HepG2 (cell line): ENCODE measurements around the gene MSI2. TPM values are rescaled to one million over a fixed set of nuclear protein-coding genes. Genes with fewer than 3 reads are reported as not detected.

ENCODE experiments used
- DDIT3 ChIP-seq: sonication (generic); formaldehyde crosslinking; IDR thresholded peaks from 2 replicates; pipeline ENCODE4 v1.4.0; 2020; ENCODE audit warnings: mild to moderate bottlenecking, missing genetic modification reagents
- DR1 ChIP-seq: sonication (generic); formaldehyde crosslinking; IDR thresholded peaks from 2 replicates; pipeline ENCODE4 v1.8.0; 2021; ENCODE audit warnings: mild to moderate bottlenecking, missing genetic modification reagents, inconsistent platforms
- HCFC1 ChIP-seq: fragments of 150-350 bp; IDR thresholded peaks from 2 replicates; pipeline ENCODE4 v1.6.1; 2014; ENCODE audit warnings: low read depth, low read length
- HOXD1 ChIP-seq: sonication (generic); formaldehyde crosslinking; IDR thresholded peaks from 2 replicates; pipeline ENCODE4 v1.5.0; 2020; ENCODE audit warnings: missing genetic modification reagents
- KLF12 ChIP-seq: sonication (generic); formaldehyde crosslinking; IDR thresholded peaks from 2 replicates; pipeline ENCODE4 v1.4.0; 2020; ENCODE audit warnings: missing genetic modification reagents, borderline replicate concordance
- POGZ ChIP-seq: sonication (generic); formaldehyde crosslinking; IDR thresholded peaks from 2 replicates; pipeline ENCODE4 v1.4.0; 2020; ENCODE audit warnings: mild to moderate bottlenecking, missing genetic modification reagents
- PRDM15 ChIP-seq: sonication (generic); formaldehyde crosslinking; IDR thresholded peaks from 2 replicates; pipeline ENCODE4 v1.4.0; 2020; ENCODE audit warnings: missing genetic modification reagents
- SOX6 ChIP-seq, 2 experiments: fragments of 450-650 bp in 1 of 2; sonication (generic) in 1 of 2; formaldehyde crosslinking in 1 of 2; IDR thresholded peaks; 2 replicates each; pipeline versions ENCODE4 v1.4.0 to v1.6.1; 2017 to 2020; ENCODE audit warnings: antibody characterized with exemption in 1 of 2, mild to moderate bottlenecking in 1 of 2, missing genetic modification reagents in 1 of 2
- SRSF1 ChIP-seq: fragments of 200-400 bp; formaldehyde crosslinking; optimal IDR thresholded peaks from 2 replicates; pipeline ENCODE3; 2017; ENCODE audit warnings: mild to moderate bottlenecking, low read depth, low read length, moderate library complexity
- TBX2 ChIP-seq: sonication (generic); formaldehyde crosslinking; IDR thresholded peaks from 2 replicates; pipeline ENCODE4 v1.5.0; 2020; ENCODE audit warnings: missing genetic modification reagents, mild to moderate bottlenecking, borderline replicate concordance
- TEAD2 ChIP-seq: sonication (generic); formaldehyde crosslinking; IDR thresholded peaks from 2 replicates; pipeline ENCODE4 v1.9.0; 2021; ENCODE audit warnings: missing genetic modification reagents
- ZFP36L2 ChIP-seq: sonication (generic); formaldehyde crosslinking; IDR thresholded peaks from 2 replicates; pipeline ENCODE4 v1.4.0; 2020; ENCODE audit warnings: missing genetic modification reagents
- ZKSCAN1 ChIP-seq: fragments of 150-350 bp; IDR thresholded peaks from 2 replicates; pipeline ENCODE4 v1.6.1; 2014; ENCODE audit warnings: low read length
- ZNF263 ChIP-seq: sonication (generic); formaldehyde crosslinking; IDR thresholded peaks from 2 replicates; pipeline ENCODE4 v1.4.0; 2020; ENCODE audit warnings: missing genetic modification reagents
- ZNF276 ChIP-seq: sonication (generic); formaldehyde crosslinking; IDR thresholded peaks from 2 replicates; pipeline ENCODE4 v1.4.0; 2020; ENCODE audit warnings: mild to moderate bottlenecking, low read depth, missing genetic modification reagents
- ZNF296 ChIP-seq: sonication (generic); formaldehyde crosslinking; conservative IDR thresholded peaks from 2 replicates; pipeline ENCODE4 v1.5.0; 2020; ENCODE audit warnings: mild to moderate bottlenecking, missing genetic modification reagents
- ZNF432 ChIP-seq: sonication (generic); formaldehyde crosslinking; IDR thresholded peaks from 2 replicates; pipeline ENCODE4 v1.5.0; 2020; ENCODE audit warnings: missing genetic modification reagents, mild to moderate bottlenecking, borderline replicate concordance
- ZSCAN21 ChIP-seq: sonication (generic); formaldehyde crosslinking; IDR thresholded peaks from 2 replicates; pipeline ENCODE4 v1.8.0; 2022; ENCODE audit warnings: mild to moderate bottlenecking, missing genetic modification reagents, moderate library complexity, borderline replicate concordance
- polyA plus RNA-seq, 8 experiments: library from polyadenylated mRNA; depleted of rRNA in 3 of 8; stranded (reverse) in 7 of 8; unstranded in 1 of 8; fragments of >200 nt; fragmentation: Illumina TruSeq in 4 of 8; extraction: Trizol in 4 of 8; gene quantifications; 2 replicates each; pipeline versions ENCODE4 v1.2.1 to v1.2.3, GENCODE V29; 2011 to 2016; ENCODE audit warnings: low read depth in 4 of 8, missing spikeins in 1 of 8, mixed read lengths in 1 of 8; ENCODE audit not compliant: insufficient read depth in 1 of 8
- total RNA-seq, 5 experiments: library from RNA; depleted of rRNA; stranded (reverse); fragments of >200 nt; fragmentation: Illumina TruSeq; extraction: Trizol; gene quantifications; 2 replicates each; pipeline ENCODE4 v1.2.3, GENCODE V29; 2016; ENCODE audit warnings: low read depth in 1 of 5
- TF ChIP-seq, protein P1 (sequence below): sonication (generic); formaldehyde crosslinking; IDR thresholded peaks from 2 replicates; pipeline ENCODE4 v1.4.0; 2020; ENCODE audit warnings: missing genetic modification reagents, borderline replicate concordance
- TF ChIP-seq, protein P2 (sequence below): IDR thresholded peaks from 2 replicates; pipeline ENCODE4 v1.6.1; 2016; ENCODE audit warnings: mild to moderate bottlenecking, missing biosample characterization, missing genetic modification reagents

The MSI2 gene
- total and polyA plus RNA-seq, 2 of the 13 experiments (the other 11 are each of a cell fraction or from before 2014, with no cell fraction given): 77.5 to 78.4 TPM

DNA sequence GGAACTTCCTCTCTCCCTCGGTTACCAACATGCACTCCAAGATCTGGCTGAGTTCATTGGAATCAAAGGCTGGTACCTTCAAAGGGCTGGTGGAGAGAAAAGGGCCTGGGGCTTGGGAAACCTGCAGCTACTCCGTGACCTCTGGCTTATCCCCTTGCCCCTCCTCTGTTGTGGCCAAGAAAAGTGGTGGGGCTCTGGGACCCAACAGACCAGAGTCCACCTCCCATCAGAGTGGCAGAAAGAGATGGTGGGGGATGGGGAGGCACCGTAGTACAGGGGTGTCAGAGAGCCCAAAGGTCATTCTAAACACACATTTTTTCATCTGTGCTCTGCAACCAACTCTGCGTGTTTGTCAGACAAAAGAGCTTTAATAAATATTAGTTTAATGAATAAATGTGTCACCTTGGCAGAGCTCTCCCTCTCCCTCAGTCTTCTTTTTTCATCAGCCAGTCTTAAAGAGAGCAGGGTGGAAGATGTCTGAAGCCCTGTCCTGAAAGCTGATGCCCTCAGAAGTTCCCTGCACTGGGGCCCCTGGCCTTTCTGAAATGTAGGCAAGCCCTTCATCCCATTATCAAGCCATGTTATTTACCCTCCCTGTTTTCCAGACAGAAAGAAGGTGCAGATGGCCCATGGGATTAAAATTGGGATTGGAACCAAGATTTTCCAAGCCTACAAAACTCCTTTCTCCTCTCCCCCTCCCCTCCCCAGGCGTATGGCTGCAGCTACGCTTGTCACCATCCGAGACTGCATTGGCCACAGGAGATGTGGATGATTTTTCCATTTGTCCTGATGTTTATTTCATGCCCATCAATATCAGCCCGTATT is 261.5 kb downstream of the MSI2 start (continued):
- peak; percentile 75; the same call in 1 of the 2 replicates for TF ChIP-seq PRDM15 (CRISPR knock-in tag)
- TF ChIP-seq KLF12 (CRISPR knock-in tag): 0 out of 2 replicates have a peak, but pooled peaks have one; percentile 53
- no peak for TF ChIP-seq DDIT3 (CRISPR knock-in tag)
- TF ChIP-seq ZNF432 (CRISPR knock-in tag): no peak
- TF ChIP-seq HOXD1 (CRISPR knock-in tag): peak; percentile 71; the same call in 1 of the 2 replicates
- TF ChIP-seq HCFC1: no peak
- TF ChIP-seq, protein P1, sequence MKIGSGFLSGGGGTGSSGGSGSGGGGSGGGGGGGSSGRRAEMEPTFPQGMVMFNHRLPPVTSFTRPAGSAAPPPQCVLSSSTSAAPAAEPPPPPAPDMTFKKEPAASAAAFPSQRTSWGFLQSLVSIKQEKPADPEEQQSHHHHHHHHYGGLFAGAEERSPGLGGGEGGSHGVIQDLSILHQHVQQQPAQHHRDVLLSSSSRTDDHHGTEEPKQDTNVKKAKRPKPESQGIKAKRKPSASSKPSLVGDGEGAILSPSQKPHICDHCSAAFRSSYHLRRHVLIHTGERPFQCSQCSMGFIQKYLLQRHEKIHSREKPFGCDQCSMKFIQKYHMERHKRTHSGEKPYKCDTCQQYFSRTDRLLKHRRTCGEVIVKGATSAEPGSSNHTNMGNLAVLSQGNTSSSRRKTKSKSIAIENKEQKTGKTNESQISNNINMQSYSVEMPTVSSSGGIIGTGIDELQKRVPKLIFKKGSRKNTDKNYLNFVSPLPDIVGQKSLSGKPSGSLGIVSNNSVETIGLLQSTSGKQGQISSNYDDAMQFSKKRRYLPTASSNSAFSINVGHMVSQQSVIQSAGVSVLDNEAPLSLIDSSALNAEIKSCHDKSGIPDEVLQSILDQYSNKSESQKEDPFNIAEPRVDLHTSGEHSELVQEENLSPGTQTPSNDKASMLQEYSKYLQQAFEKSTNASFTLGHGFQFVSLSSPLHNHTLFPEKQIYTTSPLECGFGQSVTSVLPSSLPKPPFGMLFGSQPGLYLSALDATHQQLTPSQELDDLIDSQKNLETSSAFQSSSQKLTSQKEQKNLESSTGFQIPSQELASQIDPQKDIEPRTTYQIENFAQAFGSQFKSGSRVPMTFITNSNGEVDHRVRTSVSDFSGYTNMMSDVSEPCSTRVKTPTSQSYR (CRISPR knock-in tag): peak; percentile 100
- TF ChIP-seq SRSF1: no peak
- no peak for TF ChIP-seq ZFP36L2 (CRISPR knock-in tag)
- TF ChIP-seq ZNF263 (CRISPR knock-in tag): no peak
- TF ChIP-seq POGZ (CRISPR knock-in tag): peak; percentile 87
- no peak for TF ChIP-seq ZKSCAN1
- no peak for TF ChIP-seq ZNF296 (CRISPR knock-in tag)
- TF ChIP-seq TBX2 (CRISPR knock-in tag): peak; percentile 99
- no peak for TF ChIP-seq ZNF276 (CRISPR knock-in tag)
- TF ChIP-seq DR1: no peak
- TF ChIP-seq TEAD2 (CRISPR knock-in tag): no peak
- TF ChIP-seq, protein P2, sequence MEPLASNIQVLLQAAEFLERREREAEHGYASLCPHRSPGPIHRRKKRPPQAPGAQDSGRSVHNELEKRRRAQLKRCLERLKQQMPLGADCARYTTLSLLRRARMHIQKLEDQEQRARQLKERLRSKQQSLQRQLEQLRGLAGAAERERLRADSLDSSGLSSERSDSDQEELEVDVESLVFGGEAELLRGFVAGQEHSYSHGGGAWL (CRISPR knock-in tag): no peak
- peak; percentile 79; the same call in 1 of the 2 replicates for TF ChIP-seq ZSCAN21
- no peak for TF ChIP-seq SOX6 (IDR thresholded peaks at IDR 0.05)
- peak; percentile 99 for TF ChIP-seq SOX6 (CRISPR knock-in tag; IDR thresholded peaks at IDR 0.05)
